Panc1 (cell line): ENCODE results near the gene ATRN. TPM values are rescaled to one million over a fixed set of nuclear protein-coding genes. Genes with fewer than 3 reads are reported as not detected.
"Not testable (repeated sequence)": the region's sequence is repeated elsewhere in the genome, so short reads cannot be mapped to it uniquely, and the experiment has no call there.

Experiments used
- ATAC-seq: fragments of 200-7000 bp; cut with Tn5 transposase; 2 replicates; pipeline ENCODE4 v1.9.1; 2020; ENCODE audit warnings: mild to moderate bottlenecking, moderate library complexity
- BruUV-seq: library from RNA; stranded (reverse); fragments of 400-500 nt; replicated peaks from 2 replicates; lab custom pipeline; 2021; lab: Mats Ljungman, UMichigan
- CTCF ChIA-PET: fragments of 300-600 bp; sonication (Branson Sonifier 250); formaldehyde crosslinking; loops from one replicate; lab custom pipeline; 2022; ENCODE audit warnings: antibody characterized with exemption; lab: Charles Lee
- POLR2A ChIA-PET: fragments of 300-600 bp; sonication (Branson Sonifier 250); formaldehyde crosslinking; loops from one replicate; lab custom pipeline; 2022; ENCODE audit warnings: antibody characterized with exemption; lab: Charles Lee
- DNase-seq: peaks from one replicate; pipeline ENCODE4 v3.0.0-alpha.2; 2010; ENCODE audit warnings: low read depth, low spot score
- H3K27ac ChIP-seq: 2 replicates; pipeline ENCODE4 v1.5.1; 2011; ENCODE audit warnings: mild to moderate bottlenecking, low read length, inconsistent platforms
- H3K27me3 ChIP-seq: fragments of 200-500 bp; sonication (Bioruptor generic); 2 replicates; pipeline ENCODE4 v1.6.0; 2014; ENCODE audit warnings: low read length, inconsistent platforms; ENCODE audit not compliant: control insufficient read depth, insufficient read depth
- H3K36me3 ChIP-seq: fragments of 200-500 bp; sonication (Bioruptor generic); 2 replicates; pipeline ENCODE4 v1.5.1; 2014; ENCODE audit warnings: inconsistent platforms, mild to moderate bottlenecking, low read length, moderate library complexity; ENCODE audit not compliant: control insufficient read depth, insufficient read depth
- H3K4me1 ChIP-seq: 2 replicates; pipeline ENCODE4 v1.5.1; 2011; ENCODE audit warnings: inconsistent platforms, mild to moderate bottlenecking, low read length, moderate library complexity; ENCODE audit not compliant: control insufficient read depth, insufficient read depth
- H3K4me3 ChIP-seq, 2 experiments: 2 replicates each; pipeline ENCODE4 v1.5.1; 2011 to 2012; ENCODE audit warnings: low read depth in 2 of 2, low read length in 2 of 2, mild to moderate bottlenecking in 2 of 2, inconsistent platforms in 1 of 2, moderate library complexity in 1 of 2
- H3K9me3 ChIP-seq: fragments of 200-500 bp; sonication (Bioruptor generic); 2 replicates; pipeline ENCODE4 v1.5.1; 2014; ENCODE audit warnings: low read depth, mild to moderate bottlenecking, inconsistent platforms, low read length, moderate library complexity; ENCODE audit not compliant: control insufficient read depth, insufficient read depth
- POLR2AphosphoS5 ChIP-seq: IDR thresholded peaks from 2 replicates; pipeline ENCODE4 v1.6.1; 2012; ENCODE audit warnings: mild to moderate bottlenecking, low read depth, low read length, moderate library complexity
- SIN3A ChIP-seq: IDR thresholded peaks from 2 replicates; pipeline ENCODE4 v1.6.1; 2012; ENCODE audit warnings: low read depth, mild to moderate bottlenecking, low read length, moderate library complexity, borderline replicate concordance; ENCODE audit not compliant: insufficient read depth
- TCF7L2 ChIP-seq: IDR thresholded peaks from 2 replicates; pipeline ENCODE4 v1.6.1; 2011; ENCODE audit warnings: mild to moderate bottlenecking, low read depth, low read length, inconsistent platforms
- in situ Hi-C: cut with HindIII; loops from 2 replicates; pipeline ENCODE4 v1.10.0; 2016; ENCODE audit warnings: low sequenced_read_pairs, low pct_unique_long_range_greater_than_20kb
- intact Hi-C: fragments of 100-400 bp; cut with micrococcal nuclease; formaldehyde crosslinking; loops from one replicate; pipeline ENCODE4 v1.10.0; 2022; ENCODE audit not compliant: unreplicated experiment
- total RNA-seq: library from RNA; stranded (reverse); gene quantifications from one replicate; pipeline ENCODE4 v1.2.1, GENCODE V29; 2021; ENCODE audit not compliant: unreplicated experiment
- TF ChIP-seq, protein P1 (sequence below), 2 experiments: IDR thresholded peaks; 2 replicates each; pipeline ENCODE4 v1.6.1; 2011 to 2012; ENCODE audit warnings: low read depth in 2 of 2, control low read depth in 1 of 2, low read length in 1 of 2, mild to moderate bottlenecking in 1 of 2, moderate library complexity in 1 of 2; ENCODE audit not compliant: insufficient read depth in 1 of 2
- TF ChIP-seq, protein P2 (sequence below): fragments of 450-650 bp; IDR thresholded peaks from 2 replicates; pipeline ENCODE4 v1.5.1; 2017; ENCODE audit warnings: mild to moderate bottlenecking

Gene ATRN
- total RNA-seq, 1 experiment from 2014 or later = 33.8 TPM

- H3K9me3 ChIP-seq = no peaks in the 10 kb centered on the region
- H3K36me3 ChIP-seq = no peaks in the 10 kb centered on the region
- no peak for ATAC-seq
- CTCF ChIA-PET = interaction anchor here (0.5 to 0.6 kb wide), 3 partner anchors 84 to 148 kb away, joined by 3 to 8 read pairs (median 6); no protein-coding TSS in a partner anchor
- no peaks in the 10 kb centered on the region for H3K27me3 ChIP-seq
- no peak overlapping the region for H3K4me3 ChIP-seq
- no peak overlapping the region for H3K27ac ChIP-seq
- in situ Hi-C loops = no loop called here
- H3K4me1 ChIP-seq = no peaks in the 10 kb centered on the region
- TF ChIP-seq POLR2AphosphoS5 = no peak
- TF ChIP-seq, protein P1, sequence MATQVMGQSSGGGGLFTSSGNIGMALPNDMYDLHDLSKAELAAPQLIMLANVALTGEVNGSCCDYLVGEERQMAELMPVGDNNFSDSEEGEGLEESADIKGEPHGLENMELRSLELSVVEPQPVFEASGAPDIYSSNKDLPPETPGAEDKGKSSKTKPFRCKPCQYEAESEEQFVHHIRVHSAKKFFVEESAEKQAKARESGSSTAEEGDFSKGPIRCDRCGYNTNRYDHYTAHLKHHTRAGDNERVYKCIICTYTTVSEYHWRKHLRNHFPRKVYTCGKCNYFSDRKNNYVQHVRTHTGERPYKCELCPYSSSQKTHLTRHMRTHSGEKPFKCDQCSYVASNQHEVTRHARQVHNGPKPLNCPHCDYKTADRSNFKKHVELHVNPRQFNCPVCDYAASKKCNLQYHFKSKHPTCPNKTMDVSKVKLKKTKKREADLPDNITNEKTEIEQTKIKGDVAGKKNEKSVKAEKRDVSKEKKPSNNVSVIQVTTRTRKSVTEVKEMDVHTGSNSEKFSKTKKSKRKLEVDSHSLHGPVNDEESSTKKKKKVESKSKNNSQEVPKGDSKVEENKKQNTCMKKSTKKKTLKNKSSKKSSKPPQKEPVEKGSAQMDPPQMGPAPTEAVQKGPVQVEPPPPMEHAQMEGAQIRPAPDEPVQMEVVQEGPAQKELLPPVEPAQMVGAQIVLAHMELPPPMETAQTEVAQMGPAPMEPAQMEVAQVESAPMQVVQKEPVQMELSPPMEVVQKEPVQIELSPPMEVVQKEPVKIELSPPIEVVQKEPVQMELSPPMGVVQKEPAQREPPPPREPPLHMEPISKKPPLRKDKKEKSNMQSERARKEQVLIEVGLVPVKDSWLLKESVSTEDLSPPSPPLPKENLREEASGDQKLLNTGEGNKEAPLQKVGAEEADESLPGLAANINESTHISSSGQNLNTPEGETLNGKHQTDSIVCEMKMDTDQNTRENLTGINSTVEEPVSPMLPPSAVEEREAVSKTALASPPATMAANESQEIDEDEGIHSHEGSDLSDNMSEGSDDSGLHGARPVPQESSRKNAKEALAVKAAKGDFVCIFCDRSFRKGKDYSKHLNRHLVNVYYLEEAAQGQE (IDR thresholded peaks at IDR 0.05; ENCODE audit: insufficient read depth in 1 of 2, low read depth in 2 of 2, low read length in 1 of 2) = no peak
- TF ChIP-seq, protein P2, sequence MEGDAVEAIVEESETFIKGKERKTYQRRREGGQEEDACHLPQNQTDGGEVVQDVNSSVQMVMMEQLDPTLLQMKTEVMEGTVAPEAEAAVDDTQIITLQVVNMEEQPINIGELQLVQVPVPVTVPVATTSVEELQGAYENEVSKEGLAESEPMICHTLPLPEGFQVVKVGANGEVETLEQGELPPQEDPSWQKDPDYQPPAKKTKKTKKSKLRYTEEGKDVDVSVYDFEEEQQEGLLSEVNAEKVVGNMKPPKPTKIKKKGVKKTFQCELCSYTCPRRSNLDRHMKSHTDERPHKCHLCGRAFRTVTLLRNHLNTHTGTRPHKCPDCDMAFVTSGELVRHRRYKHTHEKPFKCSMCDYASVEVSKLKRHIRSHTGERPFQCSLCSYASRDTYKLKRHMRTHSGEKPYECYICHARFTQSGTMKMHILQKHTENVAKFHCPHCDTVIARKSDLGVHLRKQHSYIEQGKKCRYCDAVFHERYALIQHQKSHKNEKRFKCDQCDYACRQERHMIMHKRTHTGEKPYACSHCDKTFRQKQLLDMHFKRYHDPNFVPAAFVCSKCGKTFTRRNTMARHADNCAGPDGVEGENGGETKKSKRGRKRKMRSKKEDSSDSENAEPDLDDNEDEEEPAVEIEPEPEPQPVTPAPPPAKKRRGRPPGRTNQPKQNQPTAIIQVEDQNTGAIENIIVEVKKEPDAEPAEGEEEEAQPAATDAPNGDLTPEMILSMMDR = no peak
- no peak for TF ChIP-seq SIN3A
- TF ChIP-seq TCF7L2 = no peak
- no TSS peak for BruUV-seq
- no peak for DNase-seq
- POLR2A ChIA-PET = no interaction called here
- intact Hi-C loops = no loop called here
These were observed 47.7 kb upstream of the ATRN start for GRCh38 chr20:3423126-3423525.

DNA sequence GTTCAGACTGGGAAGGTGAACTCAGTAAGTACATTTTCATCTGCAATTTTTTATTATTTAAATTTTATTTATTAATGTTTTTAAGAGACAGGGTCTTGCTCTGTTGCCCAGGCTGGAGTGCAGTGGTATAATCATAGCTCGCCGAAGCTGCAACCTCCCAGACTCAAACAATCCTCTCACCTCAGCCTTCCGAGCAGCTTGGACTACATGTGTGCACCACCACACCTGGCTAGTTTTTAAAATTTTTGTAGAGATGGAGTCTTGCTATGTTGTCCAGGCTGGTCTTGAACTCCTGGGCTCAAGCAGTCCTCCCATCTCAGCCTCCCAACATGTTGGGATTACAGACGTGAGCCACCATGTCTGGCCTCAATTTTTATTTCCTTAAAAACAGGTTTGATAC is 44.1 kb upstream of the ATRN start:
- ATAC-seq, DNase-seq, H3K27me3 ChIP-seq, H3K4me3 ChIP-seq, H3K9me3 ChIP-seq, H3K4me1 ChIP-seq, in situ Hi-C loops, CTCF ChIA-PET, H3K27ac ChIP-seq, intact Hi-C loops, H3K36me3 ChIP-seq, BruUV-seq: not testable (repeated sequence)
- POLR2A ChIA-PET = interaction anchor here (0.6 kb wide), 1 partner anchor 229 kb away, joined by 8 read pairs; no protein-coding TSS in a partner anchor

DNA sequence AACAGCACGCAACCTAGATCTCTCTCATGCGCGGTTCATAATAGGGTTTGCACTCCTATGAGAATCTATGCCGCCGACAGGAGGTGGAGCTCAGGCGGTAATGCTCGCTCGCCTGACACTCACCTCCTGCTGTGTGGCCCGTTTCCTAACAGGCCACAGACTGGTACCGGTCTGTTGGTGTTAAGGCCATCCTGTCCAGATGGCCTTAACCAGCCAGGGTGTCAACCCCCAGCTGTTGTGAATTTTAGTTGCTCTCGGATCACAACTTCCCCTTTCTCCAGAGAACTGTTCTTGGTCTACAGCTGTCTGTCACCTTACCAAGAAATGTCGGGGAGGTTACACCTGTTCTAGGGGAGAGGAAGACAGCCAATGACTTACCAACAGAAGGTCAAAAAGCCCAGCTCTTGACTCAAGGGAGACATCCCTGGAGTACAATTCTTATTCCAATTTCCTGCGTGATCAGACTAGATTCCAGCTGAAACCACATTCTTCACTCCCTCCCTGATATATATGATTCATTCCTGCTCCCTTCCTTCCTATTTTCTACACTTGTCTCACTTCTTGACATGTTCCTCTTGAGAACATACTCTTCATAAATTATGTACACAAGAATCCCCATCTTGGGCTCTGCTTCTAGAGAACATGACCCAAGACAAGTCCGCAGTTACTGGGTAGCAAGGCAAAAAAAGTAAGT is 40.3 kb upstream of the ATRN start:
- DNase-seq = no peak
- Histone ChIP-seq H3K4me1 (no peaks in the 10 kb centered on the region), H3K27me3 (no peaks in the 10 kb centered on the region), H3K9me3 (no peaks in the 10 kb centered on the region), H3K27ac (no peak overlapping the region), H3K36me3 (no peaks in the 10 kb centered on the region), H3K4me3 (no peak overlapping the region)
- ChIA-PET POLR2A (no interaction called here), CTCF (interaction anchor here (0.6 kb wide), 1 partner anchor 469 kb away, joined by 5 read pairs; no protein-coding TSS in a partner anchor)
- TF ChIP-seq SIN3A = no peak
- no TSS peak for BruUV-seq
- intact Hi-C loops = no loop called here
- in situ Hi-C loops = no loop called here
- no peak for ATAC-seq
